ENCODE results near the gene APCDD1L. TPM values are rescaled to one million over a fixed set of nuclear protein-coding genes. Genes with fewer than 3 reads are reported as not detected.

The APCDD1L gene
- total and polyA plus RNA-seq, 8 donors = 0.09 to 0.23 (median 0.13) TPM; not detected in 1

- H3K9me3 ChIP-seq = no peaks in the 10 kb centered on the region
- DNase-seq = no peak
- no peak overlapping the region for H3K27ac ChIP-seq
- TF ChIP-seq CTCF (IDR thresholded peaks at IDR 0.05) = no peak
- H3K27me3 ChIP-seq = peaks cover 0 to 12% of the 10 kb centered on the region in 2 donors
- no peak for ATAC-seq
- no peaks in the 10 kb centered on the region for H3K4me1 ChIP-seq
- H3K36me3 ChIP-seq = no peaks in the 10 kb centered on the region
- no peak overlapping the region for H3K4me3 ChIP-seq
- intact Hi-C loops (cut with DNase I) = no loop called here
Measured at GRCh38 chr20:58556961-58557360, 41.8 kb upstream of the APCDD1L start.

GRCh38 chr20:58555078-58555765 lies 40.0 kb upstream of the APCDD1L start:
- H3K4me1 ChIP-seq = no peaks in the 10 kb centered on the region
- ATAC-seq = no peak
- intact Hi-C loops (cut with DNase I) = no loop called here

GRCh38 chr20:58554541-58554940 lies 39.3 kb upstream of the APCDD1L start:
- no peak for DNase-seq
- Histone ChIP-seq H3K4me1 (no peaks in the 10 kb centered on the region), H3K36me3 (no peaks in the 10 kb centered on the region), H3K27me3 (peaks cover 0 to 12% of the 10 kb centered on the region in 2 donors), H3K27ac (no peak overlapping the region), H3K4me3 (no peak overlapping the region), H3K9me3 (no peaks in the 10 kb centered on the region)
- no peak for TF ChIP-seq CTCF (IDR thresholded peaks at IDR 0.05)
- intact Hi-C loops (cut with DNase I) = no loop called here
- no peak for ATAC-seq

More at GRCh38 chr20:58555078-58555765, 40.0 kb upstream of the APCDD1L start:
- Histone ChIP-seq H3K9me3 (no peaks in the 10 kb centered on the region), H3K36me3 (no peaks in the 10 kb centered on the region), H3K27ac (no peak overlapping the region), H3K4me3 (no peak overlapping the region), H3K27me3 (peaks cover 0 to 12% of the 10 kb centered on the region in 2 donors)
- no peak for DNase-seq
- TF ChIP-seq CTCF (IDR thresholded peaks at IDR 0.05) = no peak

- TF ChIP-seq CTCF (IDR thresholded peaks at IDR 0.05) = no peak
- H3K27ac ChIP-seq = no peak overlapping the region
- peaks cover 0 to 12% of the 10 kb centered on the region in 2 donors for H3K27me3 ChIP-seq
- H3K9me3 ChIP-seq = no peaks in the 10 kb centered on the region
- H3K4me3 ChIP-seq = no peak overlapping the region
- H3K36me3 ChIP-seq = no peaks in the 10 kb centered on the region
- DNase-seq (peak in 2 of 4 donors; percentile 65 to 87), ATAC-seq (no peak)
- H3K4me1 ChIP-seq = no peaks in the 10 kb centered on the region
- intact Hi-C loops (cut with DNase I) = no loop called here
Measured at GRCh38 chr20:58553841-58554240, 38.6 kb upstream of the APCDD1L start.

- DNase-seq = no peak
- ATAC-seq = no peak
- Histone ChIP-seq H3K27ac (no peak overlapping the region), H3K4me1 (no peaks in the 10 kb centered on the region), H3K36me3 (no peaks in the 10 kb centered on the region), H3K4me3 (no peak overlapping the region), H3K9me3 (no peaks in the 10 kb centered on the region), H3K27me3 (peaks cover 0 to 12% of the 10 kb centered on the region in 2 donors)
- no peak for TF ChIP-seq CTCF (IDR thresholded peaks at IDR 0.05)
- intact Hi-C loops (cut with DNase I) = no loop called here
Measured at GRCh38 chr20:58553166-58553696, 38.0 kb upstream of the APCDD1L start.
